GM12874 (cell line): ENCODE results near the gene MYO15A.

Experiments
- TF ChIP-seq, protein P1 (sequence below): IDR thresholded peaks from 2 replicates; pipeline ENCODE4 v1.5.1; 2011; ENCODE audit warnings: low read depth, mild to moderate bottlenecking, control low read depth, low read length, moderate library complexity; ENCODE audit not compliant: insufficient read depth

The MYO15A gene

GRCh38 chr17:18213666-18214270, 105.2 kb downstream of the MYO15A start:
- TF ChIP-seq, protein P1, sequence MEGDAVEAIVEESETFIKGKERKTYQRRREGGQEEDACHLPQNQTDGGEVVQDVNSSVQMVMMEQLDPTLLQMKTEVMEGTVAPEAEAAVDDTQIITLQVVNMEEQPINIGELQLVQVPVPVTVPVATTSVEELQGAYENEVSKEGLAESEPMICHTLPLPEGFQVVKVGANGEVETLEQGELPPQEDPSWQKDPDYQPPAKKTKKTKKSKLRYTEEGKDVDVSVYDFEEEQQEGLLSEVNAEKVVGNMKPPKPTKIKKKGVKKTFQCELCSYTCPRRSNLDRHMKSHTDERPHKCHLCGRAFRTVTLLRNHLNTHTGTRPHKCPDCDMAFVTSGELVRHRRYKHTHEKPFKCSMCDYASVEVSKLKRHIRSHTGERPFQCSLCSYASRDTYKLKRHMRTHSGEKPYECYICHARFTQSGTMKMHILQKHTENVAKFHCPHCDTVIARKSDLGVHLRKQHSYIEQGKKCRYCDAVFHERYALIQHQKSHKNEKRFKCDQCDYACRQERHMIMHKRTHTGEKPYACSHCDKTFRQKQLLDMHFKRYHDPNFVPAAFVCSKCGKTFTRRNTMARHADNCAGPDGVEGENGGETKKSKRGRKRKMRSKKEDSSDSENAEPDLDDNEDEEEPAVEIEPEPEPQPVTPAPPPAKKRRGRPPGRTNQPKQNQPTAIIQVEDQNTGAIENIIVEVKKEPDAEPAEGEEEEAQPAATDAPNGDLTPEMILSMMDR: no peak

- TF ChIP-seq, protein P1: peak; percentile 98
These were observed 109.0 kb downstream of the MYO15A start for GRCh38 chr17:18217412-18218015.

DNA sequence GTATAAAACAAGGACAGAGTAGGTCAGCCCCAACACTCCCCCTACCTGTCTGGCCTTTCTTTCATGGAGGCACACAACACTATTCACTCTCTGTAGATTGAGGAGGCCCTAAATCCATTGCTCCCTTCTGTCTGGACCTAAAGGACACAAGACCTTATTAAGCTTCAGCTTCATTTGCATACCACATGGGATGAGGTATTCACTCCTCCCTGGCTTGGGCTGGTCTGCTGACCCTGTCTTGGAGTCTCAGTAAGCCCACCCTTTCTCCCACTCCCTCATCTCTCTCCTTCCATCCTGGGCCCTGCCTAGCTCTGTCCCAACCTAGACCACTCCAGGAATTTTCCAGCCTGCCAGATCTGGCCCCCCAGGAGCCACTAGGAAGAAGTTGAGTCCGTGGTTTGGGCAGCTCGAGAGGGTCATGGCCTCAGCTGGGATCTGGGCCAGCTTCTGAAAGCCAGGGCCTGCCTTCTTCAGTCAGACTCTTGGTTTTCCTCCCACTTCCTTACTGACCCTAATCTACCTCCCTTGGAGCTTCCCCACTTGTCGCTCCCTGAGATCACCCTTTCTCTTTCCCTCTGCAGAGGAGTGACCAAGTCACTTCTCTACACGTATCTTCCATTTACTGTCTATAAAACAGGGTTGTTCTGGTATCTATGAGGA, 110.3 kb downstream of the MYO15A start:
- TF ChIP-seq, protein P1: no peak

- TF ChIP-seq, protein P1: no peak
These were observed 115.5 kb downstream of the MYO15A start for GRCh38 chr17:18224053-18224386.

- TF ChIP-seq, protein P1: no peak
These were observed 116.0 kb downstream of the MYO15A start for GRCh38 chr17:18224387-18225120.

DNA sequence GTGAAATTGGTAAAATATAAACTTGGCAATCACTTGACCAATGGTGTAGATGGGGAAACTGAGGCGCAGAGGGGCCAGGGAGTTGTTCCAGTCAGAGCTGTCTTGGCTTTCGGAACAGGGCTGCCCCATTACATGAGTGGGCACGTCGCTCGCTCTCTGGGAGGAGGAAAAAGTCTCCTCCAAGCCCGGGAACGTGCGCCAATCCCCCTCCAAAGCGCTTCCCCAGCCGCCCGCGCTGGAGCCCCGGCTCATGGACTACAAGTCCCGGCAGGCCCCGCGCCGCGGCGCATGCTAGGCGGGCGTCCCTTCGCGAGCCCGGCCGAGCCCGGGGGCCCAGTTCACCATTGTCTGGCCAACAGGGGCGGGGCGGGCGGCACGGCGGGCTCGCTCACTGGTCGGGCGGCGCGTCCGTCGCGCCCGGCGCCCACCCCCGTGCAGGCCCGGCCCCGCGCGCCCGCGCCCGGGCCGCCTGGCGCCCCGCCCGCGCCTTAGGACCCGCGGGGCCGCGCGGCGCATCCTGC, 116.6 kb downstream of the MYO15A start, which contains the start of gene LLGL1:
LLGL1 (plus strand) TSS at position 515 of the 521 bp plus-strand sequence. CDS start 48 bp downstream, outside the sequence.
- TF ChIP-seq, protein P1: no peak

- TF ChIP-seq, protein P1: no peak
These were observed 117.2 kb downstream of the MYO15A start for GRCh38 chr17:18225642-18226283.
